K562 (cell line): ENCODE data around the gene TMEM120B. TPM values are rescaled to one million over a fixed set of nuclear protein-coding genes. Genes with fewer than 3 reads are reported as not detected.

Experiments used
- ARHGAP35 ChIP-seq: fragments of 450-650 bp; IDR thresholded peaks from 2 replicates; pipeline ENCODE4 v1.6.1; 2018; ENCODE audit not compliant: partially characterized antibody
- GABPB1 ChIP-seq: sonication (generic); formaldehyde crosslinking; IDR thresholded peaks from 2 replicates; pipeline ENCODE4 v1.8.0; 2022; ENCODE audit warnings: mild to moderate bottlenecking, missing genetic modification reagents
- GATAD2B ChIP-seq: fragments of 450-650 bp; IDR thresholded peaks from 2 replicates; pipeline ENCODE4 v1.6.1; 2017; ENCODE audit warnings: mild to moderate bottlenecking, borderline replicate concordance
- HMG20A ChIP-seq: fragments of 450-650 bp; formaldehyde crosslinking; conservative IDR thresholded peaks from 2 replicates; pipeline ENCODE4 v1.4.0; 2020; ENCODE audit warnings: mild to moderate bottlenecking, mixed read lengths
- NBN ChIP-seq: fragments of 450-650 bp; IDR thresholded peaks from 2 replicates; pipeline ENCODE4 v1.6.1; 2016; ENCODE audit warnings: low read depth, mild to moderate bottlenecking
- POLR3G ChIP-seq: IDR thresholded peaks from 2 replicates; pipeline ENCODE4 v1.6.1; 2011; ENCODE audit not compliant: insufficient read length, insufficient replicate concordance; ENCODE audit errors: extremely low read depth
- PRMT5 ChIP-seq: sonication (generic); formaldehyde crosslinking; IDR thresholded peaks from 2 replicates; pipeline ENCODE4 v1.5.0; 2020; ENCODE audit warnings: missing genetic modification reagents
- SMARCC2 ChIP-seq: fragments of 450-650 bp; IDR thresholded peaks from 2 replicates; pipeline ENCODE4 v1.6.1; 2017; ENCODE audit warnings: antibody characterized with exemption, moderate library complexity, mild to moderate bottlenecking, low read depth
- SRSF3 ChIP-seq: fragments of 200-400 bp; formaldehyde crosslinking; IDR thresholded peaks from 2 replicates; pipeline ENCODE4 v1.6.1; 2016; ENCODE audit warnings: mild to moderate bottlenecking, low read length, moderate library complexity; ENCODE audit not compliant: insufficient read depth
- YY1 ChIP-seq, 3 experiments: IDR thresholded peaks; 2 replicates each; pipeline ENCODE4 v1.6.1; 2011; ENCODE audit warnings: low read length in 2 of 3, mild to moderate bottlenecking in 2 of 3, moderate library complexity in 2 of 3, borderline replicate concordance in 1 of 3, control low read depth in 1 of 3, low read depth in 1 of 3; ENCODE audit not compliant: insufficient read depth in 3 of 3, insufficient replicate concordance in 2 of 3, control insufficient read depth in 1 of 3, insufficient read length in 1 of 3; ENCODE audit errors: extremely low read depth in 1 of 3
- ZC3H8 ChIP-seq: fragments of 450-650 bp; IDR thresholded peaks from 2 replicates; pipeline ENCODE4 v1.6.1; 2017
- polyA plus RNA-seq, 8 experiments: library from polyadenylated mRNA; depleted of rRNA in 4 of 8; stranded (reverse) in 5 of 8; unstranded in 3 of 8; fragments of >200 nt; fragmentation: Nextera tagmentation in 2 of 8; fragmentation: Illumina TruSeq in 1 of 8; extraction: Ambion mirVana in 2 of 8; extraction: Trizol in 1 of 8; gene quantifications; 2 replicates each; pipeline versions ENCODE4 v1.2.1 to v1.2.3, GENCODE V29; 2011 to 2014; ENCODE audit warnings: inconsistent platforms in 1 of 8, missing spikeins in 1 of 8
- total RNA-seq, 7 experiments: library from RNA; depleted of rRNA in 6 of 7; stranded (reverse); fragments of >200 nt in 6 of 7; fragmentation: Illumina TruSeq in 2 of 7; extraction: Trizol in 2 of 7; gene quantifications; 2 replicates each; pipeline versions ENCODE4 v1.2.1 to v1.2.3, GENCODE V29; 2011 to 2021; ENCODE audit warnings: low replicate concordance in 1 of 7
- TF ChIP-seq, protein P1 (sequence below), 2 experiments: IDR thresholded peaks; 2 replicates each; pipeline ENCODE4 v1.6.1; 2012; ENCODE audit warnings: improper control_type of control experiment in 2 of 2, low read depth in 2 of 2, low read length in 2 of 2, borderline replicate concordance in 1 of 2
- TF ChIP-seq, protein P2 (sequence below): fragments of 450-650 bp; IDR thresholded peaks from 2 replicates; pipeline ENCODE4 v1.6.1; 2016; ENCODE audit warnings: missing biosample characterization, missing genetic modification characterization
- TF ChIP-seq, protein P3 (sequence below): sonication (generic); formaldehyde crosslinking; IDR thresholded peaks from 2 replicates; pipeline ENCODE4 v1.8.0; 2022; ENCODE audit warnings: mild to moderate bottlenecking, missing genetic modification reagents
- TF ChIP-seq, protein P4 (sequence below): fragments of 450-650 bp; IDR thresholded peaks from 2 replicates; pipeline ENCODE4 v1.6.1; 2016

The TMEM120B gene
- total and polyA plus RNA-seq, 9 of the 15 experiments (the other 6 are each of a cell fraction or from before 2014, with no cell fraction given), result 1.7 to 18.6 (median 7.4) TPM

DNA sequence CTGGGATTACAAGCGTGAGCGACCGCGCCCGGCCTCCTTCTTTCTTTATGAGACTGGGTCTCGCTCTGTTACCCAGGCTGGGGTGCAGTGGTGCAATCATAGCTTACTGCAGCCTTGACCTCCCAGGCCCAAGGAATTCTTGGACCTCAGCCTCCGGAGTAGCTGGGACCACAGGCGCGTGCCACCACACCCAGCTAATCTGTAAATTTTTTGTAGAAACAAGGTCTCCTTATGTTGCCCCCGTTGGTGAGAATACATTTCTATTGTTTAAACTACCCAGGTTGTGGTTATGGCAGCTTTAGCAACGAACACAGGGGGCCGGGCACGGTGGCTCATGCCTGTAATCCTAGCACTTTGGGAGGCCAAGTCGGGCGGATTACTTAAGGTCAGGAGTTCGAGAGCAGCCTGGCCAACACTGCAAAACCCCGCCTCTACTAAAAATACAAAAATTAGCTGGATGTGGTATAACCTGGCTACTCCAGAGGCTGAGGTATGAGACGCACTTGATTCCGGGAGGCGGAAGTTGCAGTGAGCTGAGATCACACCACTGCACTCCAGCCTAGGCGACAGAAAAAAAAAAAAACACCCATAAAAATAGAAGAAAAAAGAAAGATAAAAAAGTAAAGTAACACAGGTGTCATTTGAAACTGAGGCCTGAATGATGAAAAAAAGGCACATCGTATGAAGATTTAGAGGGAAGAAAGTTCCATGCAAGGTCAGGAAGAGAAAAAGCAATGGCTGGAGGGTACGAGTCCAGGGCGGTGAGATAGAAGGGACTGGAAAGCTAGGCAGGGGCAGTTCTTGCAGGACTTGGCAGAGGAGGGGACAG is 977 bp upstream of the TMEM120B start (continued):
- TF ChIP-seq, protein P1, sequence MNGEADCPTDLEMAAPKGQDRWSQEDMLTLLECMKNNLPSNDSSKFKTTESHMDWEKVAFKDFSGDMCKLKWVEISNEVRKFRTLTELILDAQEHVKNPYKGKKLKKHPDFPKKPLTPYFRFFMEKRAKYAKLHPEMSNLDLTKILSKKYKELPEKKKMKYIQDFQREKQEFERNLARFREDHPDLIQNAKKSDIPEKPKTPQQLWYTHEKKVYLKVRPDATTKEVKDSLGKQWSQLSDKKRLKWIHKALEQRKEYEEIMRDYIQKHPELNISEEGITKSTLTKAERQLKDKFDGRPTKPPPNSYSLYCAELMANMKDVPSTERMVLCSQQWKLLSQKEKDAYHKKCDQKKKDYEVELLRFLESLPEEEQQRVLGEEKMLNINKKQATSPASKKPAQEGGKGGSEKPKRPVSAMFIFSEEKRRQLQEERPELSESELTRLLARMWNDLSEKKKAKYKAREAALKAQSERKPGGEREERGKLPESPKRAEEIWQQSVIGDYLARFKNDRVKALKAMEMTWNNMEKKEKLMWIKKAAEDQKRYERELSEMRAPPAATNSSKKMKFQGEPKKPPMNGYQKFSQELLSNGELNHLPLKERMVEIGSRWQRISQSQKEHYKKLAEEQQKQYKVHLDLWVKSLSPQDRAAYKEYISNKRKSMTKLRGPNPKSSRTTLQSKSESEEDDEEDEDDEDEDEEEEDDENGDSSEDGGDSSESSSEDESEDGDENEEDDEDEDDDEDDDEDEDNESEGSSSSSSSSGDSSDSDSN (IDR thresholded peaks at IDR 0.05; ENCODE audit: borderline replicate concordance in 1 of 2, low read depth in 2 of 2, low read length in 2 of 2), result 0 out of 4 replicates have a peak, but pooled peaks of 1 of the 2 experiments have one; percentile 9
- TF ChIP-seq, protein P2, sequence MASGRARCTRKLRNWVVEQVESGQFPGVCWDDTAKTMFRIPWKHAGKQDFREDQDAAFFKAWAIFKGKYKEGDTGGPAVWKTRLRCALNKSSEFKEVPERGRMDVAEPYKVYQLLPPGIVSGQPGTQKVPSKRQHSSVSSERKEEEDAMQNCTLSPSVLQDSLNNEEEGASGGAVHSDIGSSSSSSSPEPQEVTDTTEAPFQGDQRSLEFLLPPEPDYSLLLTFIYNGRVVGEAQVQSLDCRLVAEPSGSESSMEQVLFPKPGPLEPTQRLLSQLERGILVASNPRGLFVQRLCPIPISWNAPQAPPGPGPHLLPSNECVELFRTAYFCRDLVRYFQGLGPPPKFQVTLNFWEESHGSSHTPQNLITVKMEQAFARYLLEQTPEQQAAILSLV (tag), result no peak
- TF ChIP-seq ARHGAP35 (peak; percentile 9), ZC3H8 (peak; percentile 76; the same call in 1 of the 2 replicates), NBN (peak; percentile 35; the same call in 1 of the 2 replicates), PRMT5 (CRISPR knock-in tag) (no peak), SMARCC2 (no peak), YY1 (IDR thresholded peaks at IDR 0.05; ENCODE audit: borderline replicate concordance in 1 of 3, control insufficient read depth in 1 of 3, extremely low read depth in 1 of 3, insufficient read depth in 3 of 3, insufficient read length in 1 of 3, insufficient replicate concordance in 2 of 3, low read depth in 1 of 3, low read length in 2 of 3) (no peak), GATAD2B (no peak), GABPB1 (CRISPR knock-in tag) (0 out of 2 replicates have a peak, but pooled peaks have one; percentile 27), SRSF3 (no peak), POLR3G (no peak), HMG20A (no peak)
- TF ChIP-seq, protein P3, sequence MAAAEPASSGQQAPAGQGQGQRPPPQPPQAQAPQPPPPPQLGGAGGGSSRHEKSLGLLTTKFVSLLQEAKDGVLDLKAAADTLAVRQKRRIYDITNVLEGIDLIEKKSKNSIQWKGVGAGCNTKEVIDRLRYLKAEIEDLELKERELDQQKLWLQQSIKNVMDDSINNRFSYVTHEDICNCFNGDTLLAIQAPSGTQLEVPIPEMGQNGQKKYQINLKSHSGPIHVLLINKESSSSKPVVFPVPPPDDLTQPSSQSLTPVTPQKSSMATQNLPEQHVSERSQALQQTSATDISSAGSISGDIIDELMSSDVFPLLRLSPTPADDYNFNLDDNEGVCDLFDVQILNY (CRISPR knock-in tag), result peak; percentile 25; the same call in 1 of the 2 replicates
- TF ChIP-seq, protein P4, sequence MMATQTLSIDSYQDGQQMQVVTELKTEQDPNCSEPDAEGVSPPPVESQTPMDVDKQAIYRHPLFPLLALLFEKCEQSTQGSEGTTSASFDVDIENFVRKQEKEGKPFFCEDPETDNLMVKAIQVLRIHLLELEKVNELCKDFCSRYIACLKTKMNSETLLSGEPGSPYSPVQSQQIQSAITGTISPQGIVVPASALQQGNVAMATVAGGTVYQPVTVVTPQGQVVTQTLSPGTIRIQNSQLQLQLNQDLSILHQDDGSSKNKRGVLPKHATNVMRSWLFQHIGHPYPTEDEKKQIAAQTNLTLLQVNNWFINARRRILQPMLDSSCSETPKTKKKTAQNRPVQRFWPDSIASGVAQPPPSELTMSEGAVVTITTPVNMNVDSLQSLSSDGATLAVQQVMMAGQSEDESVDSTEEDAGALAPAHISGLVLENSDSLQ, result no peak
